H9 (cell line): Measurements from ENCODE around the gene PDE3A. TPM values are rescaled to one million over a fixed set of nuclear protein-coding genes. Genes with fewer than 3 reads are reported as not detected.
A peak's percentile ranks its signal among the peaks of the same experiment; 100 is the strongest.

Experiments used
- DNase-seq: peaks from one replicate; pipeline ENCODE4 v3.0.0-alpha.2; 2017
- H2AFZ ChIP-seq: one replicate; pipeline ENCODE4 v1.6.1; 2013; ENCODE audit warnings: mild to moderate bottlenecking, low read length, control low read depth, moderate library complexity
- H2AK5ac ChIP-seq: 2 replicates; pipeline ENCODE4 v1.6.1; 2013; ENCODE audit warnings: low read length, control low read depth, mixed read lengths; ENCODE audit not compliant: insufficient read length
- H2BK120ac ChIP-seq: one replicate; pipeline ENCODE4 v1.6.1; 2013; ENCODE audit warnings: low read depth, mild to moderate bottlenecking, low read length, control low read depth, inconsistent platforms; ENCODE audit not compliant: poor library complexity, severe bottlenecking
- H2BK12ac ChIP-seq: 2 replicates; pipeline ENCODE4 v1.6.1; 2013; ENCODE audit warnings: low read length, control low read depth, mixed read lengths, low read depth; ENCODE audit not compliant: insufficient read length
- H2BK15ac ChIP-seq: 2 replicates; pipeline ENCODE4 v1.6.1; 2013; ENCODE audit warnings: low read depth, low read length, control low read depth
- H2BK20ac ChIP-seq: one replicate; pipeline ENCODE4 v1.6.1; 2013; ENCODE audit warnings: low read depth, mild to moderate bottlenecking, low read length, control low read depth, inconsistent platforms; ENCODE audit not compliant: poor library complexity, severe bottlenecking
- H2BK5ac ChIP-seq: 2 replicates; pipeline ENCODE4 v1.6.1; 2013; ENCODE audit warnings: low read length, control low read depth, mixed read lengths; ENCODE audit not compliant: insufficient read length
- H3K14ac ChIP-seq: 2 replicates; pipeline ENCODE4 v1.6.1; 2013; ENCODE audit warnings: low read length, control low read depth; ENCODE audit not compliant: insufficient read depth
- H3K18ac ChIP-seq: 2 replicates; pipeline ENCODE4 v1.6.1; 2013; ENCODE audit warnings: low read depth, mild to moderate bottlenecking, mixed read lengths, low read length, control low read depth; ENCODE audit not compliant: insufficient read length
- H3K23ac ChIP-seq: 2 replicates; pipeline ENCODE4 v1.6.1; 2013; ENCODE audit warnings: low read length, control low read depth, mixed read lengths, low read depth; ENCODE audit not compliant: insufficient read length
- H3K23me2 ChIP-seq: 2 replicates; pipeline ENCODE4 v1.6.1; 2013; ENCODE audit warnings: low read depth, mild to moderate bottlenecking, mixed read lengths, low read length, control low read depth; ENCODE audit not compliant: insufficient read length, poor library complexity, severe bottlenecking
- H3K27ac ChIP-seq: 2 replicates; pipeline ENCODE4 v1.5.1; 2013; ENCODE audit warnings: low read length, control low read depth, mixed read lengths, low read depth; ENCODE audit not compliant: insufficient read length
- H3K27me3 ChIP-seq: 2 replicates; pipeline ENCODE4 v1.6.1; 2013; ENCODE audit warnings: low read length, control low read depth, inconsistent platforms; ENCODE audit not compliant: insufficient read depth
- H3K4ac ChIP-seq: 2 replicates; pipeline ENCODE4 v1.6.1; 2013; ENCODE audit warnings: low read depth, mild to moderate bottlenecking, control low read depth, inconsistent platforms, low read length, moderate library complexity
- H3K4me1 ChIP-seq: 2 replicates; pipeline ENCODE4 v1.6.1; 2013; ENCODE audit warnings: low read length, control low read depth, inconsistent platforms; ENCODE audit not compliant: insufficient read depth
- H3K4me2 ChIP-seq: 2 replicates; pipeline ENCODE4 v1.6.1; 2013; ENCODE audit warnings: low read length, control low read depth, mixed read lengths; ENCODE audit not compliant: insufficient read length, insufficient read depth
- H3K56ac ChIP-seq: 2 replicates; pipeline ENCODE4 v1.6.1; 2013; ENCODE audit warnings: low read depth, mild to moderate bottlenecking, mixed read lengths, low read length, control low read depth; ENCODE audit not compliant: insufficient read length
- H3K79me1 ChIP-seq: 2 replicates; pipeline ENCODE4 v1.6.1; 2013; ENCODE audit warnings: low read depth, mild to moderate bottlenecking, moderate library complexity, low read length, control low read depth, inconsistent platforms; ENCODE audit not compliant: insufficient read depth, poor library complexity, severe bottlenecking
- H3K79me2 ChIP-seq: 2 replicates; pipeline ENCODE4 v1.6.1; 2013; ENCODE audit warnings: low read length, control low read depth, inconsistent platforms; ENCODE audit not compliant: insufficient read depth
- H3K9ac ChIP-seq: 2 replicates; pipeline ENCODE4 v1.6.1; 2013; ENCODE audit warnings: low read length, control low read depth, mixed read lengths; ENCODE audit not compliant: insufficient read length; ENCODE audit errors: extremely low read depth
- H3K9me3 ChIP-seq: one replicate; pipeline ENCODE4 v1.6.1; 2013; ENCODE audit warnings: low read depth, low read length, inconsistent platforms; ENCODE audit not compliant: control insufficient read depth
- H3T11ph ChIP-seq: one replicate; pipeline ENCODE4 v1.6.1; 2013; ENCODE audit warnings: mild to moderate bottlenecking, low read length, control low read depth, inconsistent platforms
- H4K20me1 ChIP-seq: one replicate; pipeline ENCODE4 v1.6.1; 2013; ENCODE audit not compliant: control insufficient read depth, insufficient read length, insufficient read depth
- H4K5ac ChIP-seq: 2 replicates; pipeline ENCODE4 v1.6.1; 2013; ENCODE audit warnings: low read depth, mild to moderate bottlenecking, mixed read lengths, low read length, control low read depth; ENCODE audit not compliant: insufficient read length
- H4K8ac ChIP-seq: replicated peaks from 2 replicates; pipeline ENCODE4 v1.6.1; 2013; ENCODE audit warnings: low read length, control low read depth, mixed read lengths, low read depth; ENCODE audit not compliant: insufficient read length
- H4K91ac ChIP-seq: 2 replicates; pipeline ENCODE4 v1.6.1; 2013; ENCODE audit warnings: low read depth, mild to moderate bottlenecking, moderate library complexity, mixed read lengths, low read length, control low read depth; ENCODE audit not compliant: insufficient read length
- H3K27ac Mint-ChIP-seq, 3 experiments: 2 replicates in 2 of 3; 3 replicates in 1 of 3; pipeline ENCODE4 v1.8.0; 2020 to 2021; ENCODE audit warnings: mixed read lengths in 3 of 3, mild to moderate bottlenecking in 1 of 3, moderate library complexity in 1 of 3
- H3K27me3 Mint-ChIP-seq: 2 replicates; pipeline ENCODE4 v1.8.0; 2021; ENCODE audit warnings: low read depth, mild to moderate bottlenecking, moderate library complexity, mixed read lengths
- H3K36me3 Mint-ChIP-seq, 3 experiments: 2 replicates in 2 of 3; 3 replicates in 1 of 3; pipeline ENCODE4 v1.8.0; 2020 to 2021; ENCODE audit warnings: low read depth in 3 of 3, mixed read lengths in 3 of 3; ENCODE audit not compliant: insufficient read depth in 1 of 3
- H3K4me1 Mint-ChIP-seq, 2 experiments: 2 replicates each; pipeline ENCODE4 v1.8.0; 2020; ENCODE audit warnings: mixed read lengths in 2 of 2
- H3K4me3 Mint-ChIP-seq, 2 experiments: 2 replicates in 1 of 2; 3 replicates in 1 of 2; pipeline ENCODE4 v1.8.0; 2020 to 2021; ENCODE audit warnings: mild to moderate bottlenecking in 2 of 2, mixed read lengths in 2 of 2, moderate library complexity in 1 of 2
- H3K9me3 Mint-ChIP-seq, 2 experiments: 2 replicates in 1 of 2; 3 replicates in 1 of 2; pipeline ENCODE4 v1.8.0; 2020; ENCODE audit warnings: mild to moderate bottlenecking in 2 of 2, mixed read lengths in 2 of 2, moderate library complexity in 1 of 2
- WGBS: extraction: QIAGEN DNeasy Blood & Tissue Kit; methylation state at CpG from one replicate; pipeline ENCODE4 v1.1.7; 2013; ENCODE audit warnings: missing lambda C conversion rate, low lambda C conversion rate, mixed read lengths; ENCODE audit not compliant: insufficient read length; ENCODE audit errors: extremely low coverage; 5-methylcytosine and 5-hydroxymethylcytosine counted together
- long read RNA-seq: library from polyadenylated mRNA; unstranded; transcript quantifications from one replicate; pipeline ENCODE4 v2.0.0, GENCODE V29; 2020
- total RNA-seq: library from RNA; stranded (reverse); gene quantifications from 2 replicates; pipeline ENCODE4 v1.2.1, GENCODE V29; 2021
- TF ChIP-seq, protein P1 (sequence below): fragments of 200-600 bp; sonication (generic); conservative IDR thresholded peaks from 3 replicates; pipeline ENCODE4 v1.8.0; 2021; ENCODE audit warnings: antibody characterized with exemption, mild to moderate bottlenecking

The PDE3A gene
- 3.0 TPM in 2 replicates for total RNA-seq
- long read RNA-seq, full-length matches to known transcripts, result 5 of 11 reads
- long read RNA-seq, partial matches to known transcripts, result 5 of 11 reads
- long read RNA-seq, other reads (novel, unspliced or antisense), result 1 of 11 reads

GRCh38 chr12:20368114-20368650 is at the start of gene PDE3A:
PDE3A (plus strand) TSS chr12:20368537; CDS start chr12:20369285, 748 bp downstream.
- Mint-ChIP-seq H3K4me1 (peaks cover 17 to 19% of the 10 kb centered on the region in 2 experiments), H3K27me3 (peaks cover 31% of the 10 kb centered on the region)

More at GRCh38 chr12:20368114-20368650, at the start of gene PDE3A:
- Histone ChIP-seq H3K56ac (no peak within 1 kb of the TSS), H2BK120ac (no peak within 1 kb of the TSS), H3K4me2 (peak within 1 kb of the TSS; percentile 53), H2AK5ac (no peak within 1 kb of the TSS), H4K5ac (no peak within 1 kb of the TSS), H3T11ph (no peak within 1 kb of the TSS), H3K79me2 (no peaks in the 10 kb centered on the region), H3K23me2 (peaks cover 21% of the 10 kb centered on the region), H3K4ac (no peak within 1 kb of the TSS), H3K9ac (peak within 1 kb of the TSS; percentile 58), H3K18ac (no peak within 1 kb of the TSS), H2BK15ac (no peak within 1 kb of the TSS), H4K91ac (no peak within 1 kb of the TSS), H3K14ac (no peak within 1 kb of the TSS), H2BK12ac (no peak within 1 kb of the TSS), H3K23ac (no peak within 1 kb of the TSS), H3K27me3 (peaks cover 2% of the 10 kb centered on the region; the same call in 1 of the 2 replicates), H3K4me1 (no peaks in the 10 kb centered on the region; the same call in 1 of the 2 replicates), H2AFZ (peak within 1 kb of the TSS; percentile 97), H3K27ac (no peak within 1 kb of the TSS), H4K20me1 (no peaks in the 10 kb centered on the region), H3K9me3 (no peaks in the 10 kb centered on the region), H4K8ac (no peak within 1 kb of the TSS), H2BK5ac (no peak within 1 kb of the TSS), H3K79me1 (no peaks in the 10 kb centered on the region), H2BK20ac (no peak within 1 kb of the TSS)
- DNase-seq, result peak; percentile 89
- H3K9me3 Mint-ChIP-seq, result no peaks in the 10 kb centered on the region
- H3K36me3 Mint-ChIP-seq, result no peaks in the 10 kb centered on the region; a peak in 1 of 7 replicates
- peak within 1 kb of the TSS; percentile 88 to 94 (median 88); a peak in 6 of 7 replicates for H3K27ac Mint-ChIP-seq
- peak within 1 kb of the TSS; percentile 90 to 95 for H3K4me3 Mint-ChIP-seq
- TF ChIP-seq, protein P1, sequence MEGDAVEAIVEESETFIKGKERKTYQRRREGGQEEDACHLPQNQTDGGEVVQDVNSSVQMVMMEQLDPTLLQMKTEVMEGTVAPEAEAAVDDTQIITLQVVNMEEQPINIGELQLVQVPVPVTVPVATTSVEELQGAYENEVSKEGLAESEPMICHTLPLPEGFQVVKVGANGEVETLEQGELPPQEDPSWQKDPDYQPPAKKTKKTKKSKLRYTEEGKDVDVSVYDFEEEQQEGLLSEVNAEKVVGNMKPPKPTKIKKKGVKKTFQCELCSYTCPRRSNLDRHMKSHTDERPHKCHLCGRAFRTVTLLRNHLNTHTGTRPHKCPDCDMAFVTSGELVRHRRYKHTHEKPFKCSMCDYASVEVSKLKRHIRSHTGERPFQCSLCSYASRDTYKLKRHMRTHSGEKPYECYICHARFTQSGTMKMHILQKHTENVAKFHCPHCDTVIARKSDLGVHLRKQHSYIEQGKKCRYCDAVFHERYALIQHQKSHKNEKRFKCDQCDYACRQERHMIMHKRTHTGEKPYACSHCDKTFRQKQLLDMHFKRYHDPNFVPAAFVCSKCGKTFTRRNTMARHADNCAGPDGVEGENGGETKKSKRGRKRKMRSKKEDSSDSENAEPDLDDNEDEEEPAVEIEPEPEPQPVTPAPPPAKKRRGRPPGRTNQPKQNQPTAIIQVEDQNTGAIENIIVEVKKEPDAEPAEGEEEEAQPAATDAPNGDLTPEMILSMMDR, result peak; percentile 44; the same call in 2 of the 3 replicates
- no CpG with 5 or more reads among the region's 24 CpGs for WGBS
